Erythroblast (primary cell): ENCODE data around the gene ADAM12.

Experiments
- DNase-seq, 2 experiments: peaks; one replicate each; lab custom pipeline; 2025; lab: John Stamatoyannopoulos, UW
- GATA1 ChIP-seq: IDR thresholded peaks from 2 replicates; pipeline ENCODE4 v1.6.1; 2011; ENCODE audit warnings: low read depth, mild to moderate bottlenecking, control low read depth, low read length, moderate library complexity
- POLR2A ChIP-seq: IDR thresholded peaks from 2 replicates; pipeline ENCODE4 v1.6.1; 2011; ENCODE audit warnings: mild to moderate bottlenecking, low read length

The ADAM12 gene

DNA sequence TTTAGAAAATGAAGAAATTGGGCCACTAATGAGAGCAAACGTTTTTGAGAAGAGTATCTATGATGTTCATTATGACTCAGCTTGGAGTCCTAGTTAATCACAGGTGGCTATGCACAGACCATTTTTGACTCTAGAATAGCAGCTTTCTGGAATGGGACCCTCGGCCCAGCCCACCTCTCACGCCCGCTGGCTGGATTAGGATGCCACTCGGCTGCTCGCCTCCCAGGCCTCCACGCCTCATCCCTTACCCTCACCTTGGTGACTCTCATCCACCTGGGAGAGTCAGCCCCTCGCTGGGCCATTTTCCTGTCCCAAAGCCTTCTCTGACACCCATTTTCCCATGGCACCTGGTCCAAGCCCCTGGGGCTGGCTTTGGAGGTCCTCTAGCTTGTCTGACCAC is 173.6 kb downstream of the ADAM12 start:
- no peak for DNase-seq
- TF ChIP-seq POLR2A, result no peak
- no peak for TF ChIP-seq GATA1

DNA sequence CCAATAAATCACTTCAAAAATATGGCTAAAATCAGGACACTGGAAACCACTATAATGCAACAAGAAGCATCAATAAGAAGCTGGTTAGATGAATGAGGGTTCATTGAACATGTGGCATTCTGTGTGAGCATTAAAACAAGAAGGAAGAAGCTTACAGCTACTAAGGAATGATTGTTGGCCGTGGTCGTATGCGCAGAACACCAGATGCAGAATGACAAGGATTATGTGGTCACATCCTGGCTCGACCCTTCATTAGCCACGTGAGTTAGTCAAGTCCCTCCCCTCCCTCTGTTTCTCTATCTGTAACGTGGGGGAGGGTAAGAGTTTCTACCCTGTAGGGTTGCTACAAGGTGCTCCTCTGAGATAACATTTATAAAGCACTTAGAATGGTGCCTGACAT is 174.3 kb downstream of the ADAM12 start:
- TF ChIP-seq GATA1 (no peak), POLR2A (no peak)
- no peak for DNase-seq

DNA sequence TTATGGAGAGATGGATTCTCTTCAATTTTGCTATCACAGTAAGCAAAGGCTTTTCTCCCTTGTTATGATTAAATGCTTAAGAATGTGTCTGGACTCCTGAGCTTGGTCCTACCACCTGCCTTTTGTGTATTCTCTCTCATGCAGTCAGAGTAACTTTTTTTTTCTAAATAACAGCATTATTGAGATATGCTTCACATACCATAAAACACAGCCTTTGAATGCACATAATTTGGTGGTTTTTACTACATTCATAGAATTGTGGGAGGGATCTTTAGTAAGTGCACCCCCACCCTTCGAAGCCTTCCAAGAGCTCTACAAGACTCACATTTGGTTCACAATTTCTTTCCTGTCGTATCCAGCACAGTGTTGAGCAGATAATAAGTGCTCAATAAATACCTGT is 175.5 kb downstream of the ADAM12 start:
- TF ChIP-seq GATA1 (no peak), POLR2A (no peak)
- no peak for DNase-seq

DNA sequence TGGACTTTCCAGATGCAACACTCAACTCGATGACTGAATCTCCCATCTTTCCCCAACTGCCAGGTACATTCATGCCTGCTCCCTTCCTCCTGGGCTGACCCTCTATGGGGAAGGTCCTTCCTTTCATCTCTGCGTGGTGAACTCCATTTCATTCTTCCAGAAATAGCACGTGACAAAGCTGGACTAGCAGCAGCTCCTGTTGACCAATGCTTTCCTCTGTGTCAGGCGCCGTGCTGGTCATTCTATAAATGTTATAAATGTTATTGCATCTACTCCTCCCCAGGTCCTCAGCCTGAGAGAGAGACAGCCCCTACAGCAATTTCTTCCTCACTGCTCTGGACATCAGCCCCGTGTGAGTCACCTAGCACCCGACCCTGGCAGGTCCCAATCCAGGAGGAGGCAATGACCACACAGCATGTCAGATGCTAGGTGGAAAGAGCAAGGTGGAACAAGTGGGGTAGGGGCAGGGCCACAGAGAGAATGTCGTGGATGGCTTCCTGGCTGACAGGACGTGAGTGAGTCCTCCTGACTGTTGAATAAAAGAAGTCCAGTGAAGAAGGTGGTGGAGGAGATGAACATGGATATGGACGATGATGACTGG is 178.1 kb downstream of the ADAM12 start:
- no peak for DNase-seq
- no peak for TF ChIP-seq GATA1
- no peak for TF ChIP-seq POLR2A

DNA sequence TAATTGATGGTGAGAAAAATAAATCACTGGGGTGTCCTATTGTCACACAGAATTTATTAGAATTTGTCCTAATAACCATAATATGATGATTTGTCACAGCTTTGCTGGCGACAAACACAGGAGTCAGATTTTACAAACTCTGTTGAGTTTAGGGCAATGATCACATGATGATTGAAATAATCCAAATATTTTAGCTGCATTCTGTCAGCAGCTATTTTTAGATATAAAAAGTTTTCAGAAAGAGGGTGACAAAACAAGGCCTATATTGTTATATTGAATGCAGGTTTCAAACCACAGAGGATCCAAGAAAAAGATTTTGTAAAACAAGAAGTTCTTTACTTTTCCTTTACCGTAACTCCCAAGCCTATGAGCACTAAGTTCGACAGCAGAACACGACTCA is 178.8 kb downstream of the ADAM12 start:
- TF ChIP-seq GATA1, result no peak
- no peak for TF ChIP-seq POLR2A
- DNase-seq, result no peak

DNA sequence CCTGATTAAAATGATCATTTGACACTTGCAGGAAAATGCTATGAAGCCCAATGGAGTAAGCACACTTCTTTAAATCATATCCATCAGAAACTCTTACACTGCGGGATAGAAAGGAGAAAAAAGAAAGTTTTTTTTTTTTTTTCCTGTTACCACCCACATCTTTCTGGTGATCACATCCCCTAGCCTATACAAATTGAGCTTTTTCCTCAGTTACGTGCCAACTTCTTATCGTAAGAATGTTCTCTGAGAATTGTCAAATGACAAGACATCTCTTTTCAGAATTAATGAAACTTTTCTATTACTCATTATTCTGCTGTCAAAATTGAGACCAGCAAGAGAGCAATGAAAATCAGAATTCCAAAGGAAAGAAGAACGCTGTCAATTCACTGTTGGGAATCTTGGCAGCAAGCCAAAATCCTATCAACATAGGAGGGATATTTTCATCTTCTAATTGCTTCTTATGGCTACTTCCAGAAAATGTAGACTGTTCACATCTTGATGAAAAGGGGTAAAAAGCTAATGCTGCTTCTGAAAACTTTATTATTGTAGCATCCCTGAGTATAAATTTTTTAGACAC is 179.5 kb downstream of the ADAM12 start:
- TF ChIP-seq GATA1, result no peak
- no peak for TF ChIP-seq POLR2A
- no peak for DNase-seq

DNA sequence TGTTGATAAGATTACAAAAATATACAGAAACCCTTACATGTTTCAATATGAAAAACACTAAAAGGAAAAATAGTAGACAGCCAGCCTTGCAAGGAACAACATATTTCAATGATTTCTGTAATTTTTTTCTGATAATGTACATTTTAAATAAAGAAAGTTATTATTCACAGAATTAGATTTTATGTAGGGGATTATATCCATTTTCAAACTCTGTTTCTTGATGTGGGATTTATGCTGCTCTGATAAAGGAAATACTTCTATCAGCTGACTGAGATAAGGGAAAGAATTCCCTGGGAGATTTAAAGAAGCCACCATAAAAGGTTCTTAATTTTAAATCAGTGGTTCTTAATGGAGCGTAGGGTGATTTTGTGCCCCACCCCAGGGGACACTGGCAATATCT is 180.4 kb downstream of the ADAM12 start:
- no peak for DNase-seq
- TF ChIP-seq POLR2A (no peak), GATA1 (no peak)

DNA sequence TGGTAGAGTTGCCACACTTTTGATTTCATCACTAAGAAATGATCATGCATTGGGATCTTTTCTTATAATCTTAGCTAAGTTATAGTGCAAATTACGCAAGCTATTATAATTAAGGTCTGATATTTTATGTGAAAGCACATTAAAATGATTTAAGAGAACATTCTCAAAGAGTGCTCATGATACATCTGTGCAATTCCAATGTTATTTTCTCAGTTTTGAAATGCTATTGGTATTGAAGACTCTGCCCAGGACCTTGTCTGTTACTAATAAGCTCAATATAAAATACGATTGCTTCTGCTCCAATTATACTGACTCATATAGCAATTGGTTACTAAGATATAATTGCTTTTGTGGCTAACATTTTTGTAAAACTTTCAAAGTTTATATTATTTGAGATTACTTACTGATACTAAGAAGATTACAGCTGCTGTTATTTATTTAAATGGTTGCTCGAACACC is 180.9 kb downstream of the ADAM12 start:
- TF ChIP-seq POLR2A (no peak), GATA1 (no peak)
- no peak for DNase-seq

GRCh38 chr10:126205486-126206205 is 182.6 kb downstream of the ADAM12 start:
- TF ChIP-seq GATA1 (no peak), POLR2A (no peak)
- no peak for DNase-seq

DNA sequence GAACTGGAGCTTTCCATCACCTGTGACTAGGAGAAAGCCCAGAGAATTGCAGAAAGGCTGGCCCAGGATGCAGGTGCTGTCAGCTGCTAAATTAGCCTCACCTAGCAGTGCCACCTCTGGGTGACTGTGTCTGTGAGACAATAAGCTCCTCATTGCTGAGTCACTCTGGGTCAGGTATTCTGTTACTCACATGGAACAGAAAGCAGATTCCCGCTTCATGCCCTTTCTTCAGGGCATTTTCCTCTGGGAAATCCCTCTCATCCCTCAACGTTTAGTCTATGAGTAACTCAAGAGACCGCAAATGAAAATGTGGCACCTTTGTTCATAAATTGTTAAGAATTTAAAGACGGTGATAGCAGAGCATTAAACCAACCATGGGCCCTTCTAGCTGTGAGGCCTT is 184.0 kb downstream of the ADAM12 start:
- TF ChIP-seq GATA1, result no peak
- TF ChIP-seq POLR2A, result no peak
- no peak for DNase-seq

DNA sequence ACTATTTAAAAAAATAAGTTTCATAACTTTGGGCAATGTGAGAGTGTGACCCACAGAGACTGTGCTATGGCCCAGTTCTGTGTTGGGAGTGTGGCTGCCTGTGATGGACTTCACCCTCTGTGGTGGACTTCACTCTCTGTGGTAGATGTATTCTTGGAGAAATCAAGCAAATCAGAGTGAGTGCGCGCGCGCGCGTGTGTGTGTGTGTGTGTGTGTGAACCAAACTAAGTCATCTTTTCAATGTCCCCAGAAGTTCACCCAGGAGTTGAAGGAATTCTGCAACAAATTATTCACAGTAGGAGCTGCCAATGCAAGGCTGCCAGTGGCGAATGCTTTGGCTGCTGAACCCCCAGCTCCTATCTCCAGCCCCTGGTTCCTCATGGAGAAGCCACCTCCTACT is 184.5 kb downstream of the ADAM12 start:
- TF ChIP-seq POLR2A (no peak), GATA1 (no peak)
- DNase-seq, result no peak

DNA sequence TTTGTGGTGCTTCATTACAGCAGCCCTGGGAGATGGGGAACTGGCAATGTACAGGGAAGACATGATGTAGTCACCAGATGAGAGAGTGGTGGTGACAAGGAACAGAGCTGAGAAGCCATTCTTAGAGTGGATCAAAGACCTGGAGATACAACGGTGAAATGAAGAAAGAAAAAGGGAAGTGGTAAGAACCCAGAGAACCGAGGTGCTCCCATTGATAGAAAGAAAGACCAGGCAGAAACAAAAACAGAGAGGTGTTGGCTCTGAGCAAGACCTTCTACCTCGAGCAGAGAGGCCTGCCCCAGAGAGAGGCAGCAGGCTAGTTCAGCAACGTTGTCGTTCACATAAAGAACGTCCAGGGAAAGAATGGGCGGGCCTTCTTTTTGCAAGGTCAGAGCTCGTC is 186.7 kb downstream of the ADAM12 start:
- no peak for DNase-seq
- TF ChIP-seq POLR2A (no peak), GATA1 (no peak)

GRCh38 chr10:126199221-126199998 is 188.9 kb downstream of the ADAM12 start:
- no peak for DNase-seq
- no peak for TF ChIP-seq POLR2A
- no peak for TF ChIP-seq GATA1

DNA sequence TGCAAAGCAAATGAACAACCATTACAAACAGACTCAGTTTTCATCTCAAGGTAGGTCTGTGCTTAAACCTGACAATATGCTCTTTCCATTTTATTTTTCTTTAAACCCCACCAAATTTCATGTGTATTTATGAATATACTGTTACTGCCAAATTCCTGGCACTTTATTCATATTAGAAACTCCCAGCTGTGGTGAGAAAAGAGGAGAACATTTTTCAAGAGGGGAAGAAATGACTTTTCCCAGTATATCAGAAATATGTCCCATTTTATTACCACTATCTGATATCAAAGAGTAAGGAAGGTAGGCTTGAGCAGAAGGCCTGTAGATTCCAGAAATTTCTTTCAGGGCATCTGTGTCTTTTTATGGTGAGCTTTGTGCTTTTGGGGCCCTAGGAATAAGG is 189.6 kb downstream of the ADAM12 start:
- no peak for DNase-seq
- TF ChIP-seq POLR2A, result no peak
- TF ChIP-seq GATA1, result no peak
